GM23338 (cell line): ENCODE data around the gene CPM. TPM values are rescaled to one million over a fixed set of nuclear protein-coding genes. Genes with fewer than 3 reads are reported as not detected.

Experiments used
- ATAC-seq: fragments of 200-7000 bp; cut with Tn5 transposase; 3 replicates; pipeline ENCODE4 v1.9.1; 2020
- DNase-seq: peaks from one replicate; pipeline ENCODE4 v3.0.0-alpha.2; 2015; ENCODE audit warnings: low spot score
- H2AFZ ChIP-seq: fragments of 200-600 bp; sonication (generic); 2 replicates; pipeline ENCODE4 v1.8.0; 2016; ENCODE audit warnings: antibody characterized with exemption, mild to moderate bottlenecking, moderate library complexity
- H3F3A ChIP-seq: fragments of 200-600 bp; sonication (generic); replicated peaks from 2 replicates; pipeline ENCODE4 v1.8.0; 2017; ENCODE audit warnings: antibody characterized with exemption, mixed run types, low read depth
- H3K27ac ChIP-seq: fragments of 200-600 bp; sonication (generic); 2 replicates; pipeline ENCODE4 v1.6.1; 2016; ENCODE audit warnings: low read depth
- H3K27me3 ChIP-seq: fragments of 200-600 bp; sonication (generic); 2 replicates; pipeline ENCODE4 v1.8.0; 2016; ENCODE audit warnings: mild to moderate bottlenecking, mixed run types, moderate library complexity; ENCODE audit not compliant: insufficient read depth
- H3K36me3 ChIP-seq: fragments of 200-600 bp; sonication (generic); 2 replicates; pipeline ENCODE4 v1.8.0; 2016; ENCODE audit warnings: mild to moderate bottlenecking; ENCODE audit not compliant: insufficient read depth
- H3K4me1 ChIP-seq: fragments of 200-600 bp; sonication (generic); 2 replicates; pipeline ENCODE4 v1.8.0; 2016; ENCODE audit warnings: mild to moderate bottlenecking, moderate library complexity; ENCODE audit not compliant: insufficient read depth
- H3K4me2 ChIP-seq: fragments of 200-600 bp; sonication (generic); 2 replicates; pipeline ENCODE4 v1.7.1; 2017; ENCODE audit warnings: mixed run types
- H3K4me3 ChIP-seq: fragments of 200-600 bp; sonication (generic); 2 replicates; pipeline ENCODE4 v1.6.1; 2016; ENCODE audit warnings: mixed run types
- H3K79me2 ChIP-seq: fragments of 200-600 bp; sonication (generic); replicated peaks from 2 replicates; pipeline ENCODE4 v1.8.0; 2017; ENCODE audit warnings: mild to moderate bottlenecking; ENCODE audit not compliant: insufficient read depth
- H3K9me2 ChIP-seq: fragments of 200-600 bp; sonication (generic); 2 replicates; pipeline ENCODE4 v1.8.0; 2017; ENCODE audit not compliant: insufficient read depth
- H4K20me1 ChIP-seq: fragments of 200-600 bp; sonication (generic); replicated peaks from 2 replicates; pipeline ENCODE4 v1.8.0; 2017; ENCODE audit warnings: mild to moderate bottlenecking; ENCODE audit not compliant: insufficient read depth
- H3K27ac Mint-ChIP-seq: 2 replicates; pipeline ENCODE4 v1.8.0; 2020; ENCODE audit warnings: inconsistent platforms, mild to moderate bottlenecking, moderate library complexity, mixed read lengths
- H3K27me3 Mint-ChIP-seq: 3 replicates; pipeline ENCODE4 v1.8.0; 2022; ENCODE audit warnings: low read depth, mild to moderate bottlenecking, moderate library complexity, mixed read lengths, inconsistent platforms; ENCODE audit not compliant: insufficient read depth, poor library complexity
- H3K36me3 Mint-ChIP-seq: 3 replicates; pipeline ENCODE4 v1.8.0; 2021; ENCODE audit warnings: low read depth, mild to moderate bottlenecking, inconsistent platforms, moderate library complexity, mixed read lengths
- H3K4me1 Mint-ChIP-seq: 3 replicates; pipeline ENCODE4 v1.8.0; 2020; ENCODE audit warnings: mild to moderate bottlenecking, inconsistent platforms, mixed read lengths
- H3K4me3 Mint-ChIP-seq: 3 replicates; pipeline ENCODE4 v1.8.0; 2021; ENCODE audit warnings: moderate library complexity, mild to moderate bottlenecking, inconsistent platforms, mixed read lengths
- H3K9me3 Mint-ChIP-seq: 3 replicates; pipeline ENCODE4 v1.8.0; 2020; ENCODE audit warnings: moderate library complexity, mild to moderate bottlenecking, inconsistent platforms, mixed read lengths
- CREB1 ChIP-seq: fragments of 250-450 bp; sonication (Bioruptor Pico); IDR thresholded peaks from 2 replicates; pipeline ENCODE4 v1.5.0; 2020; ENCODE audit warnings: low read depth, mild to moderate bottlenecking, moderate library complexity
- EZH2 ChIP-seq: fragments of 200-600 bp; sonication (generic); IDR thresholded peaks from one replicate; pipeline ENCODE4 v1.8.0; 2017; ENCODE audit warnings: antibody characterized with exemption, mild to moderate bottlenecking, low read depth; ENCODE audit not compliant: unreplicated experiment
- EZH2phosphoT487 ChIP-seq: fragments of 200-600 bp; sonication (generic); IDR thresholded peaks from one replicate; pipeline ENCODE4 v1.8.1; 2018; ENCODE audit warnings: antibody characterized with exemption; ENCODE audit not compliant: unreplicated experiment
- JUNB ChIP-seq: IDR thresholded peaks from one replicate; pipeline ENCODE4 v1.6.1; 2016; ENCODE audit warnings: antibody characterized with exemption; ENCODE audit not compliant: unreplicated experiment
- NANOG ChIP-seq: IDR thresholded peaks from 2 replicates; pipeline ENCODE4 v1.6.1; 2016; ENCODE audit warnings: antibody characterized with exemption, borderline replicate concordance
- POLR2AphosphoS5 ChIP-seq: IDR thresholded peaks from 2 replicates; pipeline ENCODE4 v1.6.1; 2016; ENCODE audit warnings: antibody characterized with exemption, low read depth
- STAT1 ChIP-seq: IDR thresholded peaks from one replicate; pipeline ENCODE4 v1.6.1; 2016; ENCODE audit warnings: antibody characterized with exemption; ENCODE audit not compliant: unreplicated experiment
- ZNF114 ChIP-seq: fragments of 250-450 bp; sonication (Bioruptor Pico); IDR thresholded peaks from 2 replicates; pipeline ENCODE4 v1.5.0; 2020; ENCODE audit warnings: mild to moderate bottlenecking, moderate library complexity
- ZNF331 ChIP-seq: fragments of 250-450 bp; sonication (Bioruptor Pico); IDR thresholded peaks from 2 replicates; pipeline ENCODE4 v1.5.0; 2020; ENCODE audit warnings: low read depth, mild to moderate bottlenecking, moderate library complexity
- polyA plus RNA-seq: library from polyadenylated mRNA; unstranded; fragments of >200 nt; fragmentation: Nextera tagmentation; extraction: Ambion mirVana; gene quantifications from 2 replicates; pipeline ENCODE4 v1.2.1, GENCODE V29; 2016
- total RNA-seq: library from RNA; depleted of rRNA; stranded (reverse); fragments of >200 nt; shearing (Covaris generic); gene quantifications from 2 replicates; pipeline ENCODE4 v1.2.3, GENCODE V29; 2014
- TF ChIP-seq, protein P1 (sequence below): fragments of 250-450 bp; sonication (Bioruptor Pico); IDR thresholded peaks from 2 replicates; pipeline ENCODE4 v1.5.0; 2020; ENCODE audit warnings: mild to moderate bottlenecking, moderate library complexity
- TF ChIP-seq, protein P2 (sequence below): IDR thresholded peaks from one replicate; pipeline ENCODE4 v1.6.1; 2018; ENCODE audit warnings: antibody characterized with exemption; ENCODE audit not compliant: unreplicated experiment
- TF ChIP-seq, protein P3 (sequence below), 2 experiments: fragments of 200-600 bp in 1 of 2; sonication (generic) in 1 of 2; conservative IDR thresholded peaks; 2 replicates each; pipeline versions ENCODE4 v1.5.1 to v1.6.1; 2016 to 2017; ENCODE audit warnings: antibody characterized with exemption in 2 of 2, low read depth in 2 of 2, mild to moderate bottlenecking in 2 of 2, moderate library complexity in 1 of 2
- TF ChIP-seq, protein P4 (sequence below): IDR thresholded peaks from 2 replicates; pipeline ENCODE4 v1.6.1; 2016; ENCODE audit warnings: antibody characterized with exemption

CPM gene
- total and polyA plus RNA-seq, 2 experiments from 2014 or later = 0.37 to 5.8 TPM

DNA sequence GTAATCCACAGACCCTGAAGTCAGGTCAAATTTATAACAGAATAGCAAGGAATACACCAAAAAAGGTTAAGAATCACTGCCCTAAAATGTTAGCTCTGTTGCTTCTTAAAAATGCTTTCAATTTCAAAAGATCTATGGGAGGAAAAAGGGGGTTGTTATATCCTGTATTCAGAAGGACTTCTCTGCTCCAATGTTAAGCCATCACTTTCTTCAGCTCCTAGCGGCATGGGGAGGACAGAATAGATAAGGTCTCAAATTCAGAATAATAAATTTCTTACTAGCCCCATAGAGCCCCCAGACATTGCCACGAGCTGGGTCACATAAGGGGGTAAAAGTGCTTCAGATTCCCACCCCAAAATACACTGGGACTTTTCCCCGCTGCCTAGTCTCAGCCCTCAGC is 49.8 kb downstream of the CPM start:
- Histone ChIP-seq H3K9me2 (no peaks in the 10 kb centered on the region), H3K4me3 (no peak overlapping the region), H3K4me2 (no peak overlapping the region), H3K4me1 (no peaks in the 10 kb centered on the region), H2AFZ (no peak overlapping the region), H3K27ac (no peak overlapping the region), H3F3A (no peaks in the 10 kb centered on the region), H3K79me2 (no peaks in the 10 kb centered on the region), H3K27me3 (no peaks in the 10 kb centered on the region), H4K20me1 (no peaks in the 10 kb centered on the region), H3K36me3 (no peaks in the 10 kb centered on the region)
- ATAC-seq (no peak), DNase-seq (no peak)
- TF ChIP-seq CREB1 (CRISPR knock-in tag) = no peak
- no peak for TF ChIP-seq ZNF331
- no peak for TF ChIP-seq JUNB
- TF ChIP-seq EZH2 = no peak
- TF ChIP-seq, protein P1, sequence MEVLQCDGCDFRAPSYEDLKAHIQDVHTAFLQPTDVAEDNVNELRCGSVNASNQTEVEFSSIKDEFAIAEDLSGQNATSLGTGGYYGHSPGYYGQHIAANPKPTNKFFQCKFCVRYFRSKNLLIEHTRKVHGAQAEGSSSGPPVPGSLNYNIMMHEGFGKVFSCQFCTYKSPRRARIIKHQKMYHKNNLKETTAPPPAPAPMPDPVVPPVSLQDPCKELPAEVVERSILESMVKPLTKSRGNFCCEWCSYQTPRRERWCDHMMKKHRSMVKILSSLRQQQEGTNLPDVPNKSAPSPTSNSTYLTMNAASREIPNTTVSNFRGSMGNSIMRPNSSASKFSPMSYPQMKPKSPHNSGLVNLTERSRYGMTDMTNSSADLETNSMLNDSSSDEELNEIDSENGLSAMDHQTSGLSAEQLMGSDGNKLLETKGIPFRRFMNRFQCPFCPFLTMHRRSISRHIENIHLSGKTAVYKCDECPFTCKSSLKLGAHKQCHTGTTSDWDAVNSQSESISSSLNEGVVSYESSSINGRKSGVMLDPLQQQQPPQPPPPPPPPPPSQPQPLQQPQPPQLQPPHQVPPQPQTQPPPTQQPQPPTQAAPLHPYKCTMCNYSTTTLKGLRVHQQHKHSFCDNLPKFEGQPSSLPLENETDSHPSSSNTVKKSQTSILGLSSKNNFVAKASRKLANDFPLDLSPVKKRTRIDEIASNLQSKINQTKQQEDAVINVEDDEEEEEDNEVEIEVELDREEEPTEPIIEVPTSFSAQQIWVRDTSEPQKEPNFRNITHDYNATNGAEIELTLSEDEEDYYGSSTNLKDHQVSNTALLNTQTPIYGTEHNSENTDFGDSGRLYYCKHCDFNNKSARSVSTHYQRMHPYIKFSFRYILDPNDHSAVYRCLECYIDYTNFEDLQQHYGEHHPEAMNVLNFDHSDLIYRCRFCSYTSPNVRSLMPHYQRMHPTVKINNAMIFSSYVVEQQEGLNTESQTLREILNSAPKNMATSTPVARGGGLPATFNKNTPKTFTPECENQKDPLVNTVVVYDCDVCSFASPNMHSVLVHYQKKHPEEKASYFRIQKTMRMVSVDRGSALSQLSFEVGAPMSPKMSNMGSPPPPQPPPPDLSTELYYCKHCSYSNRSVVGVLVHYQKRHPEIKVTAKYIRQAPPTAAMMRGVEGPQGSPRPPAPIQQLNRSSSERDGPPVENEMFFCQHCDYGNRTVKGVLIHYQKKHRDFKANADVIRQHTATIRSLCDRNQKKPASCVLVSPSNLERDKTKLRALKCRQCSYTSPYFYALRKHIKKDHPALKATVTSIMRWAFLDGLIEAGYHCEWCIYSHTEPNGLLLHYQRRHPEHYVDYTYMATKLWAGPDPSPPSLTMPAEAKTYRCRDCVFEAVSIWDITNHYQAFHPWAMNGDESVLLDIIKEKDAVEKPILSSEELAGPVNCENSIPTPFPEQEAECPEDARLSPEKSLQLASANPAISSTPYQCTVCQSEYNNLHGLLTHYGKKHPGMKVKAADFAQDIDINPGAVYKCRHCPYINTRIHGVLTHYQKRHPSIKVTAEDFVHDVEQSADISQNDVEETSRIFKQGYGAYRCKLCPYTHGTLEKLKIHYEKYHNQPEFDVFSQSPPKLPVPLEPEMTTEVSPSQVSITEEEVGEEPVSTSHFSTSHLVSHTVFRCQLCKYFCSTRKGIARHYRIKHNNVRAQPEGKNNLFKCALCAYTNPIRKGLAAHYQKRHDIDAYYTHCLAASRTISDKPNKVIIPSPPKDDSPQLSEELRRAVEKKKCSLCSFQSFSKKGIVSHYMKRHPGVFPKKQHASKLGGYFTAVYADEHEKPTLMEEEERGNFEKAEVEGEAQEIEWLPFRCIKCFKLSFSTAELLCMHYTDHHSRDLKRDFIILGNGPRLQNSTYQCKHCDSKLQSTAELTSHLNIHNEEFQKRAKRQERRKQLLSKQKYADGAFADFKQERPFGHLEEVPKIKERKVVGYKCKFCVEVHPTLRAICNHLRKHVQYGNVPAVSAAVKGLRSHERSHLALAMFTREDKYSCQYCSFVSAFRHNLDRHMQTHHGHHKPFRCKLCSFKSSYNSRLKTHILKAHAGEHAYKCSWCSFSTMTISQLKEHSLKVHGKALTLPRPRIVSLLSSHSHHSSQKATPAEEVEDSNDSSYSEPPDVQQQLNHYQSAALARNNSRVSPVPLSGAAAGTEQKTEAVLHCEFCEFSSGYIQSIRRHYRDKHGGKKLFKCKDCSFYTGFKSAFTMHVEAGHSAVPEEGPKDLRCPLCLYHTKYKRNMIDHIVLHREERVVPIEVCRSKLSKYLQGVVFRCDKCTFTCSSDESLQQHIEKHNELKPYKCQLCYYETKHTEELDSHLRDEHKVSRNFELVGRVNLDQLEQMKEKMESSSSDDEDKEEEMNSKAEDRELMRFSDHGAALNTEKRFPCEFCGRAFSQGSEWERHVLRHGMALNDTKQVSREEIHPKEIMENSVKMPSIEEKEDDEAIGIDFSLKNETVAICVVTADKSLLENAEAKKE (CRISPR knock-in tag) = no peak
- TF ChIP-seq, protein P2, sequence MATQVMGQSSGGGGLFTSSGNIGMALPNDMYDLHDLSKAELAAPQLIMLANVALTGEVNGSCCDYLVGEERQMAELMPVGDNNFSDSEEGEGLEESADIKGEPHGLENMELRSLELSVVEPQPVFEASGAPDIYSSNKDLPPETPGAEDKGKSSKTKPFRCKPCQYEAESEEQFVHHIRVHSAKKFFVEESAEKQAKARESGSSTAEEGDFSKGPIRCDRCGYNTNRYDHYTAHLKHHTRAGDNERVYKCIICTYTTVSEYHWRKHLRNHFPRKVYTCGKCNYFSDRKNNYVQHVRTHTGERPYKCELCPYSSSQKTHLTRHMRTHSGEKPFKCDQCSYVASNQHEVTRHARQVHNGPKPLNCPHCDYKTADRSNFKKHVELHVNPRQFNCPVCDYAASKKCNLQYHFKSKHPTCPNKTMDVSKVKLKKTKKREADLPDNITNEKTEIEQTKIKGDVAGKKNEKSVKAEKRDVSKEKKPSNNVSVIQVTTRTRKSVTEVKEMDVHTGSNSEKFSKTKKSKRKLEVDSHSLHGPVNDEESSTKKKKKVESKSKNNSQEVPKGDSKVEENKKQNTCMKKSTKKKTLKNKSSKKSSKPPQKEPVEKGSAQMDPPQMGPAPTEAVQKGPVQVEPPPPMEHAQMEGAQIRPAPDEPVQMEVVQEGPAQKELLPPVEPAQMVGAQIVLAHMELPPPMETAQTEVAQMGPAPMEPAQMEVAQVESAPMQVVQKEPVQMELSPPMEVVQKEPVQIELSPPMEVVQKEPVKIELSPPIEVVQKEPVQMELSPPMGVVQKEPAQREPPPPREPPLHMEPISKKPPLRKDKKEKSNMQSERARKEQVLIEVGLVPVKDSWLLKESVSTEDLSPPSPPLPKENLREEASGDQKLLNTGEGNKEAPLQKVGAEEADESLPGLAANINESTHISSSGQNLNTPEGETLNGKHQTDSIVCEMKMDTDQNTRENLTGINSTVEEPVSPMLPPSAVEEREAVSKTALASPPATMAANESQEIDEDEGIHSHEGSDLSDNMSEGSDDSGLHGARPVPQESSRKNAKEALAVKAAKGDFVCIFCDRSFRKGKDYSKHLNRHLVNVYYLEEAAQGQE = no peak
- no peak for TF ChIP-seq ZNF114 (CRISPR knock-in tag)
- TF ChIP-seq, protein P3, sequence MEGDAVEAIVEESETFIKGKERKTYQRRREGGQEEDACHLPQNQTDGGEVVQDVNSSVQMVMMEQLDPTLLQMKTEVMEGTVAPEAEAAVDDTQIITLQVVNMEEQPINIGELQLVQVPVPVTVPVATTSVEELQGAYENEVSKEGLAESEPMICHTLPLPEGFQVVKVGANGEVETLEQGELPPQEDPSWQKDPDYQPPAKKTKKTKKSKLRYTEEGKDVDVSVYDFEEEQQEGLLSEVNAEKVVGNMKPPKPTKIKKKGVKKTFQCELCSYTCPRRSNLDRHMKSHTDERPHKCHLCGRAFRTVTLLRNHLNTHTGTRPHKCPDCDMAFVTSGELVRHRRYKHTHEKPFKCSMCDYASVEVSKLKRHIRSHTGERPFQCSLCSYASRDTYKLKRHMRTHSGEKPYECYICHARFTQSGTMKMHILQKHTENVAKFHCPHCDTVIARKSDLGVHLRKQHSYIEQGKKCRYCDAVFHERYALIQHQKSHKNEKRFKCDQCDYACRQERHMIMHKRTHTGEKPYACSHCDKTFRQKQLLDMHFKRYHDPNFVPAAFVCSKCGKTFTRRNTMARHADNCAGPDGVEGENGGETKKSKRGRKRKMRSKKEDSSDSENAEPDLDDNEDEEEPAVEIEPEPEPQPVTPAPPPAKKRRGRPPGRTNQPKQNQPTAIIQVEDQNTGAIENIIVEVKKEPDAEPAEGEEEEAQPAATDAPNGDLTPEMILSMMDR (conservative IDR thresholded peaks at IDR 0.05; ENCODE audit: low read depth in 2 of 2) = no peak
- TF ChIP-seq POLR2AphosphoS5 = no peak
- no peak for TF ChIP-seq STAT1
- no peak for TF ChIP-seq EZH2phosphoT487
- no peak for TF ChIP-seq NANOG
- TF ChIP-seq, protein P4, sequence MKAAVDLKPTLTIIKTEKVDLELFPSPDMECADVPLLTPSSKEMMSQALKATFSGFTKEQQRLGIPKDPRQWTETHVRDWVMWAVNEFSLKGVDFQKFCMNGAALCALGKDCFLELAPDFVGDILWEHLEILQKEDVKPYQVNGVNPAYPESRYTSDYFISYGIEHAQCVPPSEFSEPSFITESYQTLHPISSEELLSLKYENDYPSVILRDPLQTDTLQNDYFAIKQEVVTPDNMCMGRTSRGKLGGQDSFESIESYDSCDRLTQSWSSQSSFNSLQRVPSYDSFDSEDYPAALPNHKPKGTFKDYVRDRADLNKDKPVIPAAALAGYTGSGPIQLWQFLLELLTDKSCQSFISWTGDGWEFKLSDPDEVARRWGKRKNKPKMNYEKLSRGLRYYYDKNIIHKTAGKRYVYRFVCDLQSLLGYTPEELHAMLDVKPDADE = no peak
- H3K9me3 Mint-ChIP-seq = no peaks in the 10 kb centered on the region
- no peak overlapping the region for H3K27ac Mint-ChIP-seq
- peaks cover 2% of the 10 kb centered on the region for H3K27me3 Mint-ChIP-seq
- no peak overlapping the region for H3K4me3 Mint-ChIP-seq
- no peaks in the 10 kb centered on the region for H3K36me3 Mint-ChIP-seq
- H3K4me1 Mint-ChIP-seq = no peaks in the 10 kb centered on the region
